ENCODE measurements around the gene LPCAT1.

Gene LPCAT1

GRCh38 chr5:1555011-1555807, 31.4 kb upstream of the LPCAT1 start:
- DNase-seq: peak; percentile 98

GRCh38 chr5:1554410-1554967, 30.7 kb upstream of the LPCAT1 start:
- no peak for DNase-seq

GRCh38 chr5:1553539-1554409, 30.0 kb upstream of the LPCAT1 start:
- DNase-seq: no peak

- peak; percentile 61 for DNase-seq
These were observed 28.9 kb upstream of the LPCAT1 start for GRCh38 chr5:1552521-1553255.

- no peak for DNase-seq
These were observed 27.9 kb upstream of the LPCAT1 start for GRCh38 chr5:1551426-1552301.

GRCh38 chr5:1550287-1551076, 26.7 kb upstream of the LPCAT1 start:
- DNase-seq: no peak

- DNase-seq: no peak
These were observed 25.8 kb upstream of the LPCAT1 start for GRCh38 chr5:1549475-1550030.

- DNase-seq: no peak
These were observed 25.1 kb upstream of the LPCAT1 start for GRCh38 chr5:1548702-1549474.

GRCh38 chr5:1547655-1548054, 23.9 kb upstream of the LPCAT1 start:
- no peak for DNase-seq

GRCh38 chr5:1547236-1547635, 23.5 kb upstream of the LPCAT1 start:
- no peak for DNase-seq

GRCh38 chr5:1546556-1546955, 22.8 kb upstream of the LPCAT1 start:
- DNase-seq: no peak

- DNase-seq: peak; percentile 100
These were observed 22.1 kb upstream of the LPCAT1 start for GRCh38 chr5:1545805-1546355.

GRCh38 chr5:1545126-1545804, 21.5 kb upstream of the LPCAT1 start:
- DNase-seq: no peak

- no peak for DNase-seq
These were observed 20.7 kb upstream of the LPCAT1 start for GRCh38 chr5:1544294-1544961.

- DNase-seq: no peak
These were observed 19.9 kb upstream of the LPCAT1 start for GRCh38 chr5:1543398-1544293.

- DNase-seq: peak; percentile 38
These were observed 19.0 kb upstream of the LPCAT1 start for GRCh38 chr5:1542781-1543180.

- no peak for DNase-seq
These were observed 18.1 kb upstream of the LPCAT1 start for GRCh38 chr5:1541702-1542400.
